HS-27A (cell line): ENCODE data around the gene CCDC28A.
"Not testable (repeated sequence)": the region's sequence is repeated elsewhere in the genome, so short reads cannot be mapped to it uniquely, and the experiment has no call there.

Experiments
- DNase-seq: peaks from one replicate; pipeline ENCODE4 v3.0.0-alpha.2; 2012; ENCODE audit warnings: low read depth, missing footprints

The CCDC28A gene

DNA sequence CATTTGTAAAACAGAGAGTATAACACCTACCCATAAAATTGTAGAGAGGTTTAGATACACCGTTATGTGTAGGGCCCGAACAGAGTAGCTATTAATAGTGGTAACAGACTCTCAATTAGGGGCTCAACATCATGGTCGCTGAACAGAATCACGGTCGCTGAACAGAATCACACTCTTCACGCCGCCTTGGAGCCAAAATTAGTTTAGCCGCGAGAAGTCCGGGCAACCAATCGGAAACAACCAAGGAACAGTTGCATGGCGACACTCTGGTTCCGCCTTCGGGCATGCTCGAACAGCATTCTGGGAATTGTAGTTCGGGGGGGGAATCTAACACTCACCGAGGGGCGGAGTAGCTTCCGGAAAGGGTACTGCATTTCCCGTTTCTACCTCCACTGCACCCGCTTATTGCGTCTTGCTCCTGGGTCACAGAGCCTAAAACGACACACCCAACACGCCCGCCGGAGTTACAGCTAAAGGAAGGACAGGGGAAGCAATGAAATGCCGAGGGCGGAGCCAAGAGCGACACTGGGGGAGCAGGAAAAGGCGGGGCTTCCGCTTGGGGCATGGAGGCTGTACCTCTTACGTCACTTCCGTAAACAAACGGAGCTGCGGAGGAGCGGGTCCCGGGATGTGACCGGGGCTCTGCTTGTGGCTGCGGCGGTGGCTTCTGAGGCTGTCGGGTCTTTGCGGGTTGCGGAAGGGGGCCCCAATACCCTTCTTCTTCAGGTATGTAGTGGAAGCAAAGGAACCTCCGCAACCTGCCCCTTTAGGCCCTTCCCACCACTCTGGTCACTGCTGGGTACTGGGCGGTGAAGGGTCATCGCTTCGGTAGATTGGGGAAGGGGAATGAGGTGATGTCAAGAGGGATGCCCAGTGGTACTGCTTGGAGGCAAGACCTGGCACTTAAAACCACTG is at the start of gene CCDC28A:
CCDC28A (plus strand) TSS at position 593 of the 915 bp plus-strand sequence. CDS start 2,352 bp downstream, outside the sequence.
- DNase-seq: peak; percentile 92

- DNase-seq: no peak
These were observed 49.6 kb upstream of the CCDC28A start for GRCh38 chr6:138724015-138724414.

DNA sequence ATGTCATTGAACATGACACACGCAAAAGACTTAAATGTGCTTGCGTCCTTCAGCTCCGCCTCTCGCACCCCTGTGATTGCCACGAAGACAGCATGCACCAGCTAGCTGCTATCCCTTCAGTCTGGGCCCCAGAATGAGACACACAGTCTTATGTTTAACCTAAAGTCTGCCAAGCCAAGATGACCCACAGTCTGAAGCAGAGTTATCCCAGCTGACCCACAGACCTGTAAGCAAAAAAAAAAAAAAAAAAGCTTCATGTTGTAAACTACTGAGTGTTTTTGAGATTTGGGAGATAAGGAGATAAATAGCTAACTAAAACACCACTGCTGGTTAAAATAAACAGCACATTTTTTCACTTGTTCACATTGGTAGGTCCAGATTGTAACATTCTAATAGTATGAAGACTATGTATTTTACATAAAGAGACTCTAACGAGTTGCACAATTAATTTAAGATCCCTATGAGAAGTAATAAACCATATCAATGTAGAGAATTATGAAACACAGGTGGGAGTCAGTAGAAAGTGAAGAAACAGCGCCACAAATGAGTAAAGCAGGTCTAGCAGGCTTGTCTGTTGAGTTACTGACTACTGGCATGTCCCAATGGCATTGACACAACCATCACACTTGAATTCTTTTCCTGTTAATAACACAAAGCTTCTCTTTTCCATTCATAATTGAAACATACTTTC is 47.4 kb upstream of the CCDC28A start:
- no peak for DNase-seq

DNA sequence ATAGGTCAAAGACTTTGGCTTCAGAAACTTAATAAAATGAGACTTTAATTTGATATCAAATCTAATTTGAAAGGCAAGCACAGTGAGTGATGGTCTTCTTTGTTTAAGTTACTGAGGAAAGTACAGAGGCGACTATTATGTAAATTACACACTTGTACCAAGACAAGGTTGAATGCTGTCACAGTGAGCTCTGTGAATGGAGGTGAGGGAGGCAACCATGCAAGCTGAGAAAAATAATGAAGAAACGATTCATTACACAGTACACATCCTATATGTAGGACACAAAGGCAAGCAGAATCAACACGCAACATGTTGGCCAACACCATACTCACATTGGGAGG is 46.8 kb upstream of the CCDC28A start:
- DNase-seq: no peak

DNA sequence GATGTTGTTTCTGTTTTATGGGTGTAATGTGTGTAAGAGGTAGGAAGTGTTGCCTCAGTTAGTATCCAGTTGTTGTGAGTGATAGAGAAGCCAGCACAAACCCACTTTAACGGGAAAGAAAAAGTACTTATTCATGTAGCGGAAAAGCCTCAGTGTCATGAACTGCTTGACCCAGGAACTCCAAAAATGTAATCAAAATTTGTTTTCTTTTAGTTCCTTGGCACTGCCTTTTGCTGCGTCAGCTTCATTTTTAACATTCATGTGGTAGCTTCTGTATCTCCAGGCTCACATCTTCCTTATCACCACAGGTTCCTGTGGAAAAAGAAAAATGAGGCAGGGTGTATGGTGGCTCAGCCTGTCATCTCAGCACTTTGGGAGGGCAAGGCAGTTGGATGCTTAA is 46.4 kb upstream of the CCDC28A start:
- no peak for DNase-seq

- DNase-seq: no peak
These were observed 44.9 kb upstream of the CCDC28A start for GRCh38 chr6:138728662-138729061.

GRCh38 chr6:138730037-138730436 is 43.5 kb upstream of the CCDC28A start:
- not testable (repeated sequence) for DNase-seq

- DNase-seq: no peak
These were observed 39.0 kb upstream of the CCDC28A start for GRCh38 chr6:138734585-138734984.

GRCh38 chr6:138736640-138737039 is 36.9 kb upstream of the CCDC28A start:
- no peak for DNase-seq

DNA sequence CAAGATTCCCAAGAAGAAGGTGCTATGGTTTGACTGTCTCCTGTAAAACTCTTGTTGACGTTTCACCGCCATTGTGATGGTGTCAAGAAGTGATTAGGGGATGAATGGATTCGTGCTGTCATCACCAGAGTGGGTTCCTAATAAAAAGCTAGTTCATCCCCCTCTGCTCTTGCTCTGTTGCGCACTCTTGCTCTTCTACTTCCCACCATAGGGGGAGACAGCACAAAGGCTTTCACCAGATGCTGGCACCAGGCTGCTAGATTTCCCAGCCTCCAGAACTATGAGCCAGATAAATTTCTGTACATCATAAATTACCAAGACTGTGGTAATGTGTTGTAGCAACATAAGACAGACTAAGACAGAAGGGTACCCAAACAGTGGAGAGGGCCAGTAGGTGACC is 21.6 kb upstream of the CCDC28A start:
- DNase-seq: no peak

GRCh38 chr6:138757136-138757535 is 16.4 kb upstream of the CCDC28A start:
- no peak for DNase-seq

- DNase-seq: no peak
These were observed 7.5 kb upstream of the CCDC28A start for GRCh38 chr6:138765896-138766655.

DNA sequence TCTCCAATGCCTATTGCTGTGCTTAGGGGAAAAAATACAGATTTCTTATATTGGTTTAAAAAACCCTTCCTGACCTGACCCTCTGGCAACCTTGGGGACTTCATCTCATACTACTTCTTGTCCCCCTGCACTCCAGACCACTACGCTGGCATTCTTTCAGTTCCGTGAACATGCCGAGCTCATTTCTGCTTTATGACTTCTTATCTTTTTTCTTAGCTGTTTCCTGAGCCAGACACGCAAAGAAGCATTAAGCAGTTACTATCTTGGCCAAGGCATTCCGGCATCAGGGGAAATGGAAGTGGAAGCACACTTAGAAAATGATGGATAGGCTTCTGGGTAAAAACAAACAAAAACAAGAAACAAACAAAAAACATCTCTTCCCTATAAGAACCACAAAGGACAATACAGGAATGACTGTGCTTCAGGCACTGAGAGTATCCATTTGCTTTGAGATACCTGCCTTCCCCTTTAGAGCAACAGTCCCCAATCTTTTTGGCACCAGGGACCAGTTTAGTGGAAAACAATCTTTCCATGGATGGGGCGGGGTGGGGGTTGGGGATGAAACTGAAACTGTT is 4.4 kb upstream of the CCDC28A start:
- DNase-seq: no peak

- no peak for DNase-seq
These were observed 883 bp upstream of the CCDC28A start for GRCh38 chr6:138772596-138773176.

GRCh38 chr6:138774370-138774769 is 801 bp downstream of the CCDC28A start:
- no peak for DNase-seq

- DNase-seq: no peak
These were observed 3.1 kb downstream of the CCDC28A start for GRCh38 chr6:138776659-138777058.

- no peak for DNase-seq
These were observed 4.8 kb downstream of the CCDC28A start for GRCh38 chr6:138778331-138778730.

DNA sequence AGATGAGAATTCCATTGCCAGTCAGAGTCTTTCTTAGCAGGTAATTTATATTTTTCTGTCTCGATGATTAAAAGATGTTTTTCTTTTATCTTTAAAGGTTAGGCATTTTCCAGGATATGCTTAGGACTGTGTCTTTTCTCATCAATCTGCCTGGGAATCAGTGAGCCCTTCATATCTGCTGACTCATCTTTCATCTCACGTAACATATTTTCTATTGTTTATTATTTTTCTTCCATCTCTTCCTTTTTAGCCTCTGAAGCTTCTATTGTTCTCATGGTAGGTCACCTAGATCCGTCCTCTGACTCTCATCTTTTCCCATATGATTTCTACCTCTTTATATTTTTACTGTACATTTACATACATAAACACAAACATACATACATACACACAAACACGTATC is 8.7 kb downstream of the CCDC28A start:
- no peak for DNase-seq

- DNase-seq: no peak
These were observed 11.5 kb downstream of the CCDC28A start for GRCh38 chr6:138785079-138785478.

GRCh38 chr6:138785980-138786379 is 12.4 kb downstream of the CCDC28A start:
- DNase-seq: no peak

DNA sequence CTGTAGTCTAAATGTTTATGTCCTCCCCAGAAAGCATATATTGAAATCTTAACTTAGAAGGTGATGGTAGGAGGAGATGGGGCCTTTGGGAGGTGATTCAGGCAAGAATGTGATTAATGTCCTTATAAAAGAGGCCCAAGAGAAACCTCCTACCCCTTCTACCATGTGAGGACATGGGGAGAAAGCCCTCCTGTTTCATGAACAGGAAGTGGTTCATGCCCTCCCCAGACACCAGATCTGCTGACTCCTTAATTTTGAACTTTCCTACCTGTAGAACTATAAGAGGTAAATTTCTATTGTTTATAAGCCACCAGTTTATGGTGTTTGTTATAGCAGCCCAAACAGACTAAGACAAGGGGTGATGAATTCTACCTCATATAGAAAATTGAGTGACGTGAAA is 13.6 kb downstream of the CCDC28A start:
- DNase-seq: no peak
